Neural crest cell (in vitro differentiated cells): Measurements from ENCODE around the gene AGMAT. TPM values are rescaled to one million over a fixed set of nuclear protein-coding genes. Genes with fewer than 3 reads are reported as not detected.

Experiments
- DNase-seq: peaks from one replicate; pipeline ENCODE4 v3.0.0; 2021; ENCODE audit warnings: low read depth, mixed read lengths, low spot score
- H3K27ac Mint-ChIP-seq: one replicate; pipeline ENCODE4 v1.8.0; 2021; ENCODE audit warnings: mild to moderate bottlenecking, mixed read lengths; ENCODE audit not compliant: unreplicated experiment
- H3K27me3 Mint-ChIP-seq: 2 replicates; pipeline ENCODE4 v1.8.0; 2021; ENCODE audit warnings: low read depth, mild to moderate bottlenecking, mixed read lengths
- H3K36me3 Mint-ChIP-seq: 2 replicates; pipeline ENCODE4 v1.8.0; 2021; ENCODE audit warnings: low read depth, mild to moderate bottlenecking, mixed read lengths
- H3K4me1 Mint-ChIP-seq: 2 replicates; pipeline ENCODE4 v1.8.0; 2021; ENCODE audit warnings: mixed read lengths
- H3K4me3 Mint-ChIP-seq: one replicate; pipeline ENCODE4 v1.8.0; 2021; ENCODE audit warnings: mild to moderate bottlenecking, mixed read lengths
- H3K9me3 Mint-ChIP-seq: 2 replicates; pipeline ENCODE4 v1.8.0; 2021; ENCODE audit warnings: mixed read lengths
- total RNA-seq: library from RNA; stranded (reverse); gene quantifications from 2 replicates; pipeline ENCODE4 v1.2.1, GENCODE V29; 2021
- TF ChIP-seq, protein P1 (sequence below): fragments of 200-600 bp; sonication (generic); conservative IDR thresholded peaks from 2 replicates; pipeline ENCODE4 v1.5.0; 2021; ENCODE audit warnings: antibody characterized with exemption, mild to moderate bottlenecking

The AGMAT gene
- total RNA-seq, 1 donor from 2014 or later = 1.4 TPM

DNA sequence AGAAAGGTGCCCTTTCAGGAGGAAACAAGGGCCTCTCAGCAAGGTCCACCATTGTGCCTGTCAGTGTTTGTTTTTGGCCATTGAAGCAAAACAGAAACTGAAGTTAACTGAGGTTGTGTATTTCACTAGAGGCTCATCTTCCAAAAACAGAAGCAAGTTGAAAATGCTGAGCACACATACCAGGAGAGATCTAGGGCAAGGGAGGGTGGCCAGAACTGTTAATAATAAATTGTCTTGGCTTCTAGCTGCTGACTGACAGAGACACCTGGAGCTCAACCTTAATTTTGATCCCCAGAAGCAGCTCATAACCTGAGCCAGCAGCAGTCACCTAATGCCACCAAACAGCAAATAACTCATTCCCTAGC, 5.2 kb downstream of the AGMAT start:
- Mint-ChIP-seq H3K27ac (no peak overlapping the region), H3K36me3 (peaks cover 3% of the 10 kb centered on the region), H3K27me3 (no peaks in the 10 kb centered on the region), H3K4me1 (peaks cover 8% of the 10 kb centered on the region), H3K4me3 (no peak overlapping the region), H3K9me3 (no peaks in the 10 kb centered on the region)
- no peak for DNase-seq
- TF ChIP-seq, protein P1, sequence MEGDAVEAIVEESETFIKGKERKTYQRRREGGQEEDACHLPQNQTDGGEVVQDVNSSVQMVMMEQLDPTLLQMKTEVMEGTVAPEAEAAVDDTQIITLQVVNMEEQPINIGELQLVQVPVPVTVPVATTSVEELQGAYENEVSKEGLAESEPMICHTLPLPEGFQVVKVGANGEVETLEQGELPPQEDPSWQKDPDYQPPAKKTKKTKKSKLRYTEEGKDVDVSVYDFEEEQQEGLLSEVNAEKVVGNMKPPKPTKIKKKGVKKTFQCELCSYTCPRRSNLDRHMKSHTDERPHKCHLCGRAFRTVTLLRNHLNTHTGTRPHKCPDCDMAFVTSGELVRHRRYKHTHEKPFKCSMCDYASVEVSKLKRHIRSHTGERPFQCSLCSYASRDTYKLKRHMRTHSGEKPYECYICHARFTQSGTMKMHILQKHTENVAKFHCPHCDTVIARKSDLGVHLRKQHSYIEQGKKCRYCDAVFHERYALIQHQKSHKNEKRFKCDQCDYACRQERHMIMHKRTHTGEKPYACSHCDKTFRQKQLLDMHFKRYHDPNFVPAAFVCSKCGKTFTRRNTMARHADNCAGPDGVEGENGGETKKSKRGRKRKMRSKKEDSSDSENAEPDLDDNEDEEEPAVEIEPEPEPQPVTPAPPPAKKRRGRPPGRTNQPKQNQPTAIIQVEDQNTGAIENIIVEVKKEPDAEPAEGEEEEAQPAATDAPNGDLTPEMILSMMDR = no peak

DNA sequence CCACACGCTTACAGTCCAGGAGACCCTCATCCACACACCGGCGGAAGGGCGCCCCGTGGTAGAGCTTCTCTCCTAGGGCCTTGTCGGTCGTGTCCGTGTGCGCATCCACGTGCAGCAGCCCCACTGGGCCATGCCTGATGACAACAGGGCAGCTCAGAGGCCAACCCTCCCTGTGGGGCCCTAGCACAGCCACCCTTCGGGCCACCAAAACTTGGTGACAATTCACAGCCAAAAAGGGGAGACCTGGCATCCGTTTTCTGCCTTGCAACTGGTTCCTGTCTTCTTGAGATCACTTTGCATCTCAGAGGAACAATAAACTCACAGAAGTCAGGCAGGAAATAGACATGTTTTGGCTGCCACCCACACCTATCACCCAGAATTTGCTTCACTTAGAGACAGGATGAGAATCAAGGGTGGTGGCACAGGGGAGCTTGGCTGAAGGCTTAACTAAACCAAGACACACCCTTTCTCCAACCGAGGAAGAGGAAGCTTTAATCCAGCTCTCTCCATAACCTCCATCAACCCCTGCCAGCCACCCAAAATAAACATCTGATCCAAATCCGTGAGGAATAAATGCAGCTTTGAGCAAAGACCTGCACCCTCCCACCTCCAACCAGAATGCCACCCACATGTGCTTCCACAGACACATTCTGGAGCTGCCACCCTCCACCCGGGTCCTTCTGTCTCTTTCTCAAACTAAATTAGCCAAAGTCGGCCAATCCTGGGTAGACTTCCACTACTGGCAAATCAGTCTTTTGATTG, 5.7 kb downstream of the AGMAT start:
- TF ChIP-seq, protein P1 = no peak
- no peak for DNase-seq
- Mint-ChIP-seq H3K36me3 (peaks cover 3% of the 10 kb centered on the region), H3K9me3 (no peaks in the 10 kb centered on the region), H3K27ac (no peak overlapping the region), H3K4me1 (peaks cover 8% of the 10 kb centered on the region), H3K4me3 (no peak overlapping the region), H3K27me3 (no peaks in the 10 kb centered on the region)

DNA sequence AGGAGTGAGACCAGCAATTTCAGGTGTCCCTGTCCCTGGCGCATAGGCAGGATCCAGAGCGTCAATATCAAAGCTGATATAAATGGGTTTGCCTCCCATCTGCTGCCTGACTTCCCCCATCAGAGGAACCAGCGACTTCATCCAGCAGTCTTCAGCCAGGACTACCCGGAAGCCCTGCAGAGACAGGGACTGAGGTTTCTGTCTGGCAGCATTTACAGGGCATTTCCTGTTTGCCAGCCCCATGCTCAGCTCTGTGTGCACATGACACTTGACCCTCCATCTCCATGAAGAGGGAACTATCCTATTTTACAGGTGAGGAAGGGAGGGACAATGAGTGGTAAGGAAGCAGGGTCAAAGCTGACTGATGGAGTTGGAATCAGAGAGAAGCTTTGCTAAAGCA, 7.2 kb downstream of the AGMAT start:
- DNase-seq = no peak
- TF ChIP-seq, protein P1 = no peak
- Mint-ChIP-seq H3K4me3 (no peak overlapping the region), H3K4me1 (peaks cover 8% of the 10 kb centered on the region), H3K27me3 (no peaks in the 10 kb centered on the region), H3K27ac (no peak overlapping the region), H3K9me3 (no peaks in the 10 kb centered on the region), H3K36me3 (peaks cover 3% of the 10 kb centered on the region)

DNA sequence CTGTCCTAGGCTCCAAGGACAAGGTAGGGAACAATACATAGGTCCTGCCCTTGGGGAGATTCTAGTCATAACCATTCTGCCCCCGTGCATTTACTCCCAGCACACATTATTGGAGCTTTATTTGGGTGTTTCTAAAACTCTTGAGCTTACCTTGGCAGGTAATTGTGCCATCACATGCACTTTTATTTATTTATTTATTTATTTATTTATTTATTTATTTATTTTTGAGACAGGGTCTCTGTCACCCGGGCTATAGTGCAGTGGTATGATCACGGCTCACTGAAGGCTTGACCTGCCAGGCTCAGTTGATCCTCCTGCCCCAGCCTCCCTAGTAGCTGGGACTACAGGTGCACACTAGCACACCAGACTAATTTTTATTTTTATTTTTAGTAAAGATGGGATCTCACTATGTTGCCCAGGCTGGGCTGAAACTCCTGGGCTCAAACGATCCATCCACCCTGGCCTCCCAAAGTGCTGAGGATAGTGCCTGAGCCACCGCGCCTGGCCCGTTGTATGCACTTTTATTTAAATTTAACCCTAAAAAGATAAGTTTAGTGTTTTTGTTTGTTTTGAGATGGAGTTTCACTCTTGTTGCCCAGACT, 9.2 kb downstream of the AGMAT start:
- TF ChIP-seq, protein P1 = no peak
- Mint-ChIP-seq H3K27me3 (no peaks in the 10 kb centered on the region), H3K4me1 (peaks cover 8% of the 10 kb centered on the region), H3K4me3 (no peak overlapping the region), H3K9me3 (no peaks in the 10 kb centered on the region), H3K27ac (no peak overlapping the region), H3K36me3 (peaks cover 3% of the 10 kb centered on the region)
- DNase-seq = no peak

DNA sequence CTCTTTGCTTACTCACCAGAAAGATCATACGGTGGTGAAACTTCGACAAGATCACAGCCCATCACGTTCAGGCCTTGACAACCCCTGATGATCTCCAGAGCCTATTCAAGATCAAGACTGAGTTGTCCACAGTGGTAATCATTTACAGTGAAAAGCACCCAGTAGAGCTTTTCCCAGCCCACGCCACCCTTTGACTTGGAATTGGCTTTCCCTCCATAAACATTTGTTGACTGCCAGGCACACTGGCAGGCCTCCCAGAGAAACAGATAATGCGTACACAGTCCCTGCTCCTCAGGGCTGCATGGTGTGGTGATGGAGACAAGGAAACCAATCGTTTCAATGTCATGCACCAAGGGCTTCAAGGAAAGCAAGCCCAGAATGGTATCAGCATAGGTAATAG, 10.1 kb downstream of the AGMAT start:
- no peaks in the 10 kb centered on the region for H3K27me3 Mint-ChIP-seq
- H3K4me1 Mint-ChIP-seq = peaks cover 6% of the 10 kb centered on the region
- H3K36me3 Mint-ChIP-seq = peaks cover 3% of the 10 kb centered on the region
- no peak overlapping the region for H3K4me3 Mint-ChIP-seq
- no peak for DNase-seq
- no peak overlapping the region for H3K27ac Mint-ChIP-seq
- no peaks in the 10 kb centered on the region for H3K9me3 Mint-ChIP-seq
- TF ChIP-seq, protein P1 = no peak
